H1 (cell line): ENCODE data around the gene HARS1. TPM values are rescaled to one million over a fixed set of nuclear protein-coding genes. Genes with fewer than 3 reads are reported as not detected.
"Not testable (repeated sequence)": the region's sequence is repeated elsewhere in the genome, so short reads cannot be mapped to it uniquely, and the experiment has no call there.

Source experiments
- CTCF ChIA-PET: fragments of 300-600 bp; sonication (Branson Sonifier 250); formaldehyde crosslinking; loops from one replicate; lab custom pipeline; 2021; ENCODE audit not compliant: partially characterized antibody; lab: Charles Lee
- POLR2A ChIA-PET: fragments of 300-600 bp; sonication (Branson Sonifier 250); formaldehyde crosslinking; loops from one replicate; lab custom pipeline; 2021; ENCODE audit warnings: inconsistent platforms; ENCODE audit not compliant: partially characterized antibody; lab: Charles Lee
- DNase-seq, 2 experiments: peaks; one replicate each; pipeline versions ENCODE4 v3.0.0 to v3.0.0-alpha.2; 2010 to 2022; ENCODE audit warnings: low spot score in 2 of 2, low read depth in 1 of 2, mixed read lengths in 1 of 2
- FAIRE-seq: peaks from 2 replicates; lab custom pipeline; 2011; peaks lifted over from hg19 to GRCh38; lab: Jason Lieb, UNC
- H2AFZ ChIP-seq: 2 replicates; pipeline ENCODE4 v1.8.1; 2012; ENCODE audit warnings: low read length, inconsistent platforms
- H2AK5ac ChIP-seq: 2 replicates; pipeline ENCODE4 v1.6.1; 2013; ENCODE audit warnings: low read depth, low read length
- H2BK120ac ChIP-seq: replicated peaks from 2 replicates; pipeline ENCODE3; 2013; ENCODE audit warnings: low read depth, low read length, inconsistent platforms
- H2BK12ac ChIP-seq: 2 replicates; pipeline ENCODE4 v1.6.1; 2013; ENCODE audit warnings: low read depth, low read length
- H2BK15ac ChIP-seq: 2 replicates; pipeline ENCODE4 v1.6.1; 2013; ENCODE audit warnings: low read length
- H2BK20ac ChIP-seq: 2 replicates; pipeline ENCODE4 v1.6.1; 2013; ENCODE audit warnings: low read length
- H2BK5ac ChIP-seq: 2 replicates; pipeline ENCODE4 v1.6.1; 2013; ENCODE audit warnings: low read depth, low read length
- H3K14ac ChIP-seq: 2 replicates; pipeline ENCODE4 v1.6.1; 2013; ENCODE audit warnings: inconsistent platforms; ENCODE audit not compliant: insufficient read length
- H3K18ac ChIP-seq: 2 replicates; pipeline ENCODE4 v1.6.1; 2013; ENCODE audit warnings: low read length; ENCODE audit errors: extremely low read depth
- H3K23ac ChIP-seq: 2 replicates; pipeline ENCODE4 v1.6.1; 2013; ENCODE audit warnings: inconsistent platforms; ENCODE audit not compliant: insufficient read length
- H3K23me2 ChIP-seq: 2 replicates; pipeline ENCODE4 v1.6.1; 2013; ENCODE audit warnings: low read depth, low read length
- H3K27ac ChIP-seq: 2 replicates; pipeline ENCODE4 v1.6.1; 2011; ENCODE audit warnings: low read depth, low read length, inconsistent platforms
- H3K27me3 ChIP-seq, 4 experiments: replicated peaks in 1 of 4; 1 replicate in 1 of 4; 2 replicates in 3 of 4; pipeline versions ENCODE4 v1.6.1 to v1.8.1; 2011 to 2013; ENCODE audit warnings: low read length in 3 of 4, mild to moderate bottlenecking in 3 of 4, inconsistent platforms in 2 of 4, mixed read lengths in 2 of 4, moderate library complexity in 1 of 4; ENCODE audit not compliant: control insufficient read depth in 3 of 4, insufficient read depth in 3 of 4; ENCODE audit errors: extremely low read depth in 1 of 4
- H3K36me3 ChIP-seq, 4 experiments: 2 replicates each; pipeline versions ENCODE4 v1.6.1 to v1.8.1; 2011 to 2013; ENCODE audit warnings: mild to moderate bottlenecking in 4 of 4, low read length in 3 of 4, moderate library complexity in 2 of 4, control low read depth in 1 of 4, inconsistent platforms in 1 of 4; ENCODE audit not compliant: insufficient read depth in 4 of 4, control insufficient read depth in 2 of 4
- H3K4ac ChIP-seq: replicated peaks from 2 replicates; pipeline ENCODE3; 2013; ENCODE audit warnings: low read length, low read depth, mixed read lengths, inconsistent platforms; ENCODE audit not compliant: insufficient read length
- H3K4me1 ChIP-seq, 4 experiments: replicated peaks in 1 of 4; 1 replicate in 1 of 4; 2 replicates in 3 of 4; pipeline versions ENCODE4 v1.6.1 to v1.8.1; 2011 to 2013; ENCODE audit warnings: low read length in 3 of 4, inconsistent platforms in 2 of 4, mixed read lengths in 1 of 4; ENCODE audit not compliant: insufficient read depth in 4 of 4, control insufficient read depth in 3 of 4
- H3K4me2 ChIP-seq, 2 experiments: 2 replicates each; pipeline versions ENCODE4 v1.6.1 to v1.8.1; 2011 to 2013; ENCODE audit warnings: low read depth in 2 of 2, low read length in 2 of 2, control low read depth in 1 of 2, inconsistent platforms in 1 of 2, mild to moderate bottlenecking in 1 of 2; ENCODE audit not compliant: insufficient read depth in 1 of 2
- H3K4me3 ChIP-seq, 4 experiments: fragments of 200-600, 300-600 bp in 1 of 4; sonication (generic), shearing (Covaris generic), sonication (Bioruptor Twin) in 1 of 4; 2 replicates each; pipeline versions ENCODE4 v1.5.1 to v1.8.1; 2011 to 2016; ENCODE audit warnings: low read length in 4 of 4, low read depth in 3 of 4, control low read depth in 2 of 4, inconsistent platforms in 2 of 4, mild to moderate bottlenecking in 2 of 4, mixed read lengths in 1 of 4, moderate library complexity in 1 of 4; ENCODE audit not compliant: insufficient read depth in 2 of 4; ENCODE audit errors: extremely low read depth in 1 of 4
- H3K56ac ChIP-seq: replicated peaks from 2 replicates; pipeline ENCODE3; 2013; ENCODE audit warnings: low read depth, mild to moderate bottlenecking, mixed read lengths, low read length, inconsistent platforms; ENCODE audit not compliant: insufficient read length
- H3K79me1 ChIP-seq: 2 replicates; pipeline ENCODE4 v1.6.1; 2013; ENCODE audit warnings: low read depth, low read length, control low read depth
- H3K79me2 ChIP-seq, 2 experiments: 2 replicates each; pipeline versions ENCODE4 v1.6.1 to v1.8.1; 2012 to 2013; ENCODE audit warnings: low read length in 2 of 2, mild to moderate bottlenecking in 2 of 2, inconsistent platforms in 1 of 2; ENCODE audit not compliant: insufficient read depth in 2 of 2, control insufficient read depth in 1 of 2
- H3K9ac ChIP-seq, 4 experiments: replicated peaks in 1 of 4; 1 replicate in 1 of 4; 2 replicates in 3 of 4; pipeline versions ENCODE4 v1.6.1 to v1.8.1; 2011 to 2013; ENCODE audit warnings: low read depth in 3 of 4, low read length in 3 of 4, control low read depth in 2 of 4, mild to moderate bottlenecking in 2 of 4, moderate library complexity in 2 of 4, inconsistent platforms in 1 of 4; ENCODE audit errors: extremely low read depth in 1 of 4
- H3K9me3 ChIP-seq, 2 experiments: 2 replicates each; pipeline versions ENCODE4 v1.6.1 to v1.8.1; 2012 to 2013; ENCODE audit warnings: mild to moderate bottlenecking in 2 of 2, moderate library complexity in 2 of 2, control low read depth in 1 of 2, inconsistent platforms in 1 of 2, low read depth in 1 of 2, low read length in 1 of 2, mixed read lengths in 1 of 2; ENCODE audit not compliant: insufficient read depth in 2 of 2
- H4K20me1 ChIP-seq, 2 experiments: replicated peaks in 1 of 2; 2 replicates each; pipeline versions ENCODE3 to v1.8.1; 2011 to 2013; ENCODE audit warnings: inconsistent platforms in 2 of 2, low read length in 2 of 2, mild to moderate bottlenecking in 1 of 2; ENCODE audit not compliant: insufficient read depth in 2 of 2, control insufficient read depth in 1 of 2
- H4K5ac ChIP-seq: 2 replicates; pipeline ENCODE4 v1.6.1; 2013; ENCODE audit warnings: low read length, low read depth, mixed read lengths, inconsistent platforms; ENCODE audit not compliant: insufficient read length
- H4K8ac ChIP-seq: 2 replicates; pipeline ENCODE4 v1.8.0; 2013; ENCODE audit warnings: mild to moderate bottlenecking, moderate library complexity, low read length, inconsistent platforms; ENCODE audit not compliant: insufficient read depth; ENCODE audit errors: extremely low read depth
- H4K91ac ChIP-seq: replicated peaks from 2 replicates; pipeline ENCODE3; 2013; ENCODE audit warnings: low read length, mixed read lengths, inconsistent platforms; ENCODE audit not compliant: insufficient read length
- BACH1 ChIP-seq: IDR thresholded peaks from 2 replicates; pipeline ENCODE4 v1.6.1; 2012; ENCODE audit warnings: low read length, improper control_type of control experiment
- WGBS, 2 experiments: shearing (Covaris generic) in 1 of 2; methylation state at CpG; one replicate each; pipeline versions ENCODE4 v1.1.6 to v1.1.7; 2013 to 2015; ENCODE audit warnings: low lambda C conversion rate in 2 of 2, mixed read lengths in 2 of 2, inconsistent platforms in 1 of 2, low coverage in 1 of 2, missing lambda C conversion rate in 1 of 2; ENCODE audit not compliant: insufficient replicate concordance in 2 of 2, insufficient coverage in 1 of 2, insufficient read length in 1 of 2; ENCODE audit errors: extremely low coverage in 1 of 2, missing lambda C conversion rate in 1 of 2; 5-methylcytosine and 5-hydroxymethylcytosine counted together
- polyA plus RNA-seq, 7 experiments: library from polyadenylated mRNA; depleted of rRNA in 3 of 7; stranded (reverse) in 5 of 7; unstranded in 2 of 7; fragments of >200 nt in 5 of 7; fragments of 200-250 nt in 2 of 7; gene quantifications; 1 replicate in 5 of 7; 2 replicates in 1 of 7; 4 replicates in 1 of 7; pipeline versions ENCODE4 v1.2.1 to v1.2.3, GENCODE V29; 2011 to 2013; ENCODE audit warnings: missing spikeins in 2 of 7, mixed read lengths in 2 of 7
- total RNA-seq: library from RNA; stranded (reverse); fragmentation: NEBNext Ultra II Directional; extraction: Animal tissue kit (Norgen Biotek cat#: 25700); gene quantifications from 2 replicates; pipeline ENCODE4 v1.2.1, GENCODE V29; 2021

Gene HARS1
- total and polyA plus RNA-seq, 2 of the 8 experiments (the other 6 are each of a cell fraction or from before 2014, with no cell fraction given) = 27.8 to 56.8 TPM

- no peak for FAIRE-seq
- H3K79me2 ChIP-seq = no peaks in the 10 kb centered on the region
- H3K23me2 ChIP-seq = no peaks in the 10 kb centered on the region
- H2AK5ac ChIP-seq = no peak overlapping the region
- H3K56ac ChIP-seq = no peak overlapping the region
- no peak overlapping the region for H3K27ac ChIP-seq
- 96% methylated on average over 7 of the region's 7 CpGs; no CpG with 5 or more reads in 1 of the 2 experiments for WGBS, 2 experiments
- no peak overlapping the region for H3K4me2 ChIP-seq
- H3K27me3 ChIP-seq = no peaks in the 10 kb centered on the region
- H2BK12ac ChIP-seq = no peak overlapping the region
- no peak overlapping the region for H4K91ac ChIP-seq
- H2BK15ac ChIP-seq = no peak overlapping the region
- H3K79me1 ChIP-seq = no peaks in the 10 kb centered on the region
- no peak overlapping the region for H2AFZ ChIP-seq
- H2BK5ac ChIP-seq = no peak overlapping the region
- no peak overlapping the region for H3K18ac ChIP-seq
- H2BK20ac ChIP-seq = no peak overlapping the region
- ChIA-PET POLR2A (interaction anchor here (0.6 to 2.1 kb wide), 4 partner anchors 10 to 343 kb away, joined by 3 to 4 read pairs (median 4); partner anchors contain the start of genes IK and NDUFA2), CTCF (interaction anchor here (0.9 to 1.0 kb wide), 2 partner anchors 166 to 555 kb away, joined by 3 read pairs; no protein-coding TSS in a partner anchor)
- no peak overlapping the region for H3K4me3 ChIP-seq
- no peak overlapping the region for H2BK120ac ChIP-seq
- H3K14ac ChIP-seq = no peak overlapping the region
- no peak overlapping the region for H4K8ac ChIP-seq
- no peak overlapping the region for H3K9ac ChIP-seq
- no peak for DNase-seq
- H3K9me3 ChIP-seq = peaks cover 0 to 3% of the 10 kb centered on the region in 2 experiments; a peak in 1 of 4 replicates
- no peaks in the 10 kb centered on the region for H4K20me1 ChIP-seq
- no peak for TF ChIP-seq BACH1
- no peak overlapping the region for H3K4ac ChIP-seq
- H3K23ac ChIP-seq = no peak overlapping the region
- no peaks in the 10 kb centered on the region for H3K36me3 ChIP-seq
- no peaks in the 10 kb centered on the region for H3K4me1 ChIP-seq
- H4K5ac ChIP-seq = no peak overlapping the region
These were observed 27.1 kb upstream of the HARS1 start for GRCh38 chr5:140718266-140718592.

- H3K4ac ChIP-seq, H3K9me3 ChIP-seq, H3K4me2 ChIP-seq, H3K79me2 ChIP-seq, H3K9ac ChIP-seq, H3K23ac ChIP-seq, H4K91ac ChIP-seq, H4K20me1 ChIP-seq, H3K23me2 ChIP-seq, H3K27ac ChIP-seq, H3K27me3 ChIP-seq, FAIRE-seq, H2AFZ ChIP-seq, H2BK5ac ChIP-seq, H2BK120ac ChIP-seq, H3K14ac ChIP-seq, H2BK12ac ChIP-seq, CTCF ChIA-PET, H3K4me1 ChIP-seq, H3K36me3 ChIP-seq, H2AK5ac ChIP-seq, H4K8ac ChIP-seq, H3K79me1 ChIP-seq, H3K18ac ChIP-seq, DNase-seq, H2BK20ac ChIP-seq, H4K5ac ChIP-seq, H3K4me3 ChIP-seq, H3K56ac ChIP-seq, H2BK15ac ChIP-seq: not testable (repeated sequence)
- POLR2A ChIA-PET = interaction anchor here (1.3 to 1.7 kb wide), 2 partner anchors 16 to 69 kb away, joined by 3 read pairs; partner anchors contain the start of genes IK, NDUFA2 and ZMAT2
- WGBS, 2 experiments = 100% methylated on average over 2 of the region's 2 CpGs; no CpG with 5 or more reads in 1 of the 2 experiments
These were observed 25.1 kb upstream of the HARS1 start for GRCh38 chr5:140716238-140716637.
